Nephron progenitor cell (in vitro differentiated cells): Measurements from ENCODE around the gene LMNA.
"Not testable (repeated sequence)": the region's sequence is repeated elsewhere in the genome, so short reads cannot be mapped to it uniquely, and the experiment has no call there.

Source experiments
- DNase-seq: peaks from one replicate; pipeline ENCODE4 v3.0.0; 2021
- H3K27ac Mint-ChIP-seq: 2 replicates; pipeline ENCODE4 v1.8.0; 2021; ENCODE audit warnings: mild to moderate bottlenecking, moderate library complexity, mixed read lengths
- H3K27me3 Mint-ChIP-seq: 2 replicates; pipeline ENCODE4 v1.8.0; 2021; ENCODE audit warnings: mild to moderate bottlenecking, low read depth, mixed read lengths; ENCODE audit not compliant: poor library complexity
- H3K36me3 Mint-ChIP-seq: 2 replicates; pipeline ENCODE4 v1.8.0; 2021; ENCODE audit warnings: low read depth, mixed read lengths
- H3K4me1 Mint-ChIP-seq: 2 replicates; pipeline ENCODE4 v1.8.0; 2021; ENCODE audit warnings: mixed read lengths
- H3K4me3 Mint-ChIP-seq: 2 replicates; pipeline ENCODE4 v1.8.0; 2021; ENCODE audit warnings: mild to moderate bottlenecking, moderate library complexity, mixed read lengths
- H3K9me3 Mint-ChIP-seq: 2 replicates; pipeline ENCODE4 v1.8.0; 2021; ENCODE audit warnings: mild to moderate bottlenecking, moderate library complexity, mixed read lengths
- TF ChIP-seq, protein P1 (sequence below): fragments of 200-600 bp; sonication (generic); IDR thresholded peaks from 2 replicates; pipeline ENCODE4 v1.5.0; 2021; ENCODE audit warnings: antibody characterized with exemption

Gene LMNA

DNA sequence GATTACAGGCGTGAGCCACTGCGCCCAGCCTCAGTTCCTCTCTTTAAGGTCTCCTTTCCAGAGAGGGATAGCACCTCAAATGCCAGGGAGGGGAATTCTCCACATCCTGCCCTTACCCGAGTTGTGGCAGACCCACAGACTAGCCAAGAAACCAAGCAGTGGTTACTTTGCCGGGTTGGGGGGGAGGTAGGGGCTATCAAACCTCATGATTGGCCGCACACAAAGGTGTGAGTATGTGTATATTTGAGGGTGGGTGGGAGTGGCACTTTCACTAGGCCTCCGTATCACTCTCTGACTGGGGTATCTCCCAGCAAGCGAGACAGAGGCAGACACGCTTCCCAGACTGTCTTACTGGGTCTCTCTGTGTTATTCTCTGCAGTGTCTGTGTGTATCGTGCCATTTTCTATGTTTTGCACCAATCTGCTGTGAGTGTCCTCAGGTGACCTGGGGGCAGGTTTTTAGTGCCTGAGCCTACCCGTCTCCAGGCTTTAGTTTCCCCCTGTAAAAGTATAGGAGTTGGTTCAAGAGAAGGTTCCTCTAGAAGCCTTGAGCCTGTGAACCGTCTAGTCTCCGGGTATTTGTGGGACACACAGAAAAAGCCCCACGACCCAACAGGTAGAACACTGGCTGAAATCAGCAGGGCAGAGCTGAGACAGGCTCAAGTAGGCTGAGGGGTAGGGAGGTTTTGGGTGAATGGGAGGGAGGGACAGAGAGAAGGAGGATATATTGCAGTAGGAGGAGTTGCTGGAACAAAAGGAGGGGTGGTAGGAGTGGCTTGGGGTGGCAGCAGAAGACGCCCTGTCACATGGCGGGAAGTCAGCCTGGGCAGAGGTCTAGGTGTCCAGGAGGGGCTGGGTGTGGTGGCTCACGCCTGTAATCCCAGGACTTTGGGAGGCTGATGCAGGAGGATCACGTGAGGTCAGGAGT lies 10.3 kb downstream of the LMNA start:
- DNase-seq = no peak
- peaks cover 86% of the 10 kb centered on the region for H3K4me1 Mint-ChIP-seq
- no peaks in the 10 kb centered on the region for H3K27me3 Mint-ChIP-seq

DNA sequence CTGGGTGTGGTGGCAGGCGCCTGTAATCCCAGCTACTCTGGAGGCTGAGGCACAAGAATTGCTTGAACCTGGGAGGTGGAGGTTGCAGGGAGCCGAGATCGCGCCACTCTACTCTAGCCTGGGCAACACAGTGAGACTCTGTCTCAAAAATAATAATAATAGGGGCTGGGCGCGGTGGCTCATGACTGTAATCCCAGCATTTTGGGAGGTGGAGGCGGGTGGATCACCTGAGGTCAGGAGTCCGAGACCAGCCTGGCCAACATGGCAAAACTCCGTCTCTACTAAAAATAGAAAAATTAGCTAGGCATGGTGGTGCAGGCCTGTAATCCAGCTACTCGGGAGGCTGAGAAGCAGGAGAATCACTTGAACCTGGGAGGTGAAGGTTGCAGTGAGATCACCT lies 11.0 kb downstream of the LMNA start:
- not testable (repeated sequence) for H3K4me3 Mint-ChIP-seq, H3K9me3 Mint-ChIP-seq, H3K36me3 Mint-ChIP-seq, DNase-seq, H3K27ac Mint-ChIP-seq, H3K27me3 Mint-ChIP-seq
- peaks cover 88% of the 10 kb centered on the region for H3K4me1 Mint-ChIP-seq

More for the DNA sequence above, 10.3 kb downstream of the LMNA start:
- Mint-ChIP-seq H3K36me3 (peaks cover 5% of the 10 kb centered on the region), H3K4me3 (peak overlapping the region; percentile 26), H3K27ac (peak overlapping the region; percentile 85), H3K9me3 (no peaks in the 10 kb centered on the region)
- TF ChIP-seq, protein P1, sequence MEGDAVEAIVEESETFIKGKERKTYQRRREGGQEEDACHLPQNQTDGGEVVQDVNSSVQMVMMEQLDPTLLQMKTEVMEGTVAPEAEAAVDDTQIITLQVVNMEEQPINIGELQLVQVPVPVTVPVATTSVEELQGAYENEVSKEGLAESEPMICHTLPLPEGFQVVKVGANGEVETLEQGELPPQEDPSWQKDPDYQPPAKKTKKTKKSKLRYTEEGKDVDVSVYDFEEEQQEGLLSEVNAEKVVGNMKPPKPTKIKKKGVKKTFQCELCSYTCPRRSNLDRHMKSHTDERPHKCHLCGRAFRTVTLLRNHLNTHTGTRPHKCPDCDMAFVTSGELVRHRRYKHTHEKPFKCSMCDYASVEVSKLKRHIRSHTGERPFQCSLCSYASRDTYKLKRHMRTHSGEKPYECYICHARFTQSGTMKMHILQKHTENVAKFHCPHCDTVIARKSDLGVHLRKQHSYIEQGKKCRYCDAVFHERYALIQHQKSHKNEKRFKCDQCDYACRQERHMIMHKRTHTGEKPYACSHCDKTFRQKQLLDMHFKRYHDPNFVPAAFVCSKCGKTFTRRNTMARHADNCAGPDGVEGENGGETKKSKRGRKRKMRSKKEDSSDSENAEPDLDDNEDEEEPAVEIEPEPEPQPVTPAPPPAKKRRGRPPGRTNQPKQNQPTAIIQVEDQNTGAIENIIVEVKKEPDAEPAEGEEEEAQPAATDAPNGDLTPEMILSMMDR = no peak

DNA sequence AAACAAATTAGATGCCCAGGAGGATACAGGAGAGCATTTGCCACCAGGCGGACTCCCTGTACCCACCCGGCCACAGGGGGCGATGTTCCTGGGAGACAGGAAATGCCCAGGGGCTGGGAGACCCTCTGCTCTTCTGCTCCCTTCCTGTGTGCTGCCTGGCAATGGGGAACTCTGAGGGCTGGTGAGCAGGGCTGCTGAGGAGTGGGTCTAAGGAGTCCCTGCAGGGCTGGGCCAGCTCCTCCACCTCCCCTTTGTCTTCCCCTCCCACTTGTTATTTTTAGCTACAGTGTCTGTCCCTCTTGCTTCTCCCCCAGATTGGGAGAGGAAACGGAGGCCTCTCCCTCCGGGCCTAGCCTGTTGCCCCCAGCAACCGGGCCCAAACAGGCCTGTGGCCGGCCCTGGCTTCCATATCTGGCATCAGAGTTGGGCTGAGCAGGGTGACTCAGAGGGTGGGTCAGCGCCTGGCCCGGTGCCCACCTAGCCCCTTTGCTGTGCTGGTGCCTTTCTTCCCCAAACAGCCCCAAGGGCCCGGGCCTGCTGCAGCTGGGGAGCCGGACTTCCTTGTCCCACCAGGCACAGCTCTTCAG lies 11.6 kb downstream of the LMNA start:
- TF ChIP-seq, protein P1 = peak; percentile 41
- H3K36me3 Mint-ChIP-seq = no peaks in the 10 kb centered on the region
- no peaks in the 10 kb centered on the region for H3K27me3 Mint-ChIP-seq
- peaks cover 84% of the 10 kb centered on the region for H3K4me1 Mint-ChIP-seq
- H3K27ac Mint-ChIP-seq = peak overlapping the region; percentile 72
- H3K4me3 Mint-ChIP-seq = peak overlapping the region; percentile 32
- peak; percentile 55 for DNase-seq
- H3K9me3 Mint-ChIP-seq = no peaks in the 10 kb centered on the region

DNA sequence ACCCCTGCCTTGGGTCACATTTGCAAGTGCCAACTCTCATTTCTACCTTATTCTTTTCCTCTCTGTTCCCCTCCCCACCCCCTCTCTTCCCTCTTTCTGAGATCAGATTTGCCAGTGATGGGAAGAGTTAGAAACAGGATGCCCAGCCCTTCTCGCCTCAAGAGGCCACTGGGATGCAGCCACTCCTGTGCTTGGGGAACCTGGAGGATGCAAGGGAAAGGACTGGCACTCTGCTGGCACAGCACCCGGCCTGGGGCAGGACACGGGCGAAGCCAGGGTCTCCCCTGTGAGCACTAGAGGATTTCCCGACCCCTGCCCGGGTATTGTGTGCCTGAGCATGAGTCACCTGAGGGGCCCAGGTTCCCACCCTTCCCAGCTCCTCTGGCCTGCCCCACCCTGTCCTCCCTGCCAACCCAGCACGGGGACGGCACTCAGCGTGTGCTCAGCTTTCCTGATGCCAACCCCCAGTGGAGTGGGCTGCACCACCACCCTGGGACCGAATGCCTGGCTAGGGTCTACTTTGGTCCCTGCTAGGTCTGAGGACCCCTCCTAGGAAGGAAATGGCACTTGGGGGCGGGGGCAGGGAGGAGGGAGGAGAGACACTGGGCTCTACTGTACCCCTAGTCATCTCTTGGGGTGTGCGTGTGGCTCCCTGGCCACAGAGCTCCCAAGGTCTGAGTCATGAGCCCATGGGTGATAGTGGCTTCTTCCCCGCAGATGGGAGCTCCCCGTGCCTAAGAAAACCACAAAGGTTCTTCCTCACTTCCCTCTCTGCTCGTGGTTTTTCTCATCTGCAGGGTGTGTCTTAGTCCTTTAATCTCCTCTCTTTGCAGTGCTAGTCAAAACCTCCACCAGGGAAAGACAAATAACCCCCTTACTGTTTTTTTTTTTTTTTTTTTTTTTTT lies 12.4 kb downstream of the LMNA start:
- no peak for DNase-seq
- Mint-ChIP-seq H3K4me1 (peaks cover 76% of the 10 kb centered on the region), H3K27ac (peak overlapping the region; percentile 72), H3K9me3 (no peaks in the 10 kb centered on the region), H3K27me3 (no peaks in the 10 kb centered on the region), H3K4me3 (no peak overlapping the region), H3K36me3 (peaks cover 4% of the 10 kb centered on the region)
- TF ChIP-seq, protein P1 = no peak

DNA sequence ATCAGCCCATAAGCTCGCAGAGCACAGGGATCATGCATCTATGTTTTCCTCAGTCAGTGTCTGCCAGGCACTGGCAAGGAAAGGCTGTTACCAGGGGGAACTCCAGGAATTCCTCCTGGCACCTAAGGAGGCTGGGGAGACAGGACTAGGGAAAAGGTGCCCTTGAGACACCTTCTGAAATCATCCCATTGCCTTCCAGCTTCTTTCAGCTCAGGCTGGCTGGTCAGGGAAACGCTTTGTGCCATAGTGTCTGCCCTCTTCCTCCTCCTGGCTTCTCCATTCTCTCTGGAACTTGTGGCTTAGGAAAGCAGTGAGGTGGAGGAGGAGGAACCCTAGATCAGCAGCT lies 13.8 kb downstream of the LMNA start:
- DNase-seq = no peak
- peaks cover 63% of the 10 kb centered on the region for H3K4me1 Mint-ChIP-seq
- H3K36me3 Mint-ChIP-seq = peaks cover 5% of the 10 kb centered on the region
- no peaks in the 10 kb centered on the region for H3K9me3 Mint-ChIP-seq
- peak overlapping the region; percentile 95 for H3K27ac Mint-ChIP-seq
- no peak overlapping the region for H3K4me3 Mint-ChIP-seq
- no peaks in the 10 kb centered on the region for H3K27me3 Mint-ChIP-seq
- TF ChIP-seq, protein P1 = no peak
